HepG2 (cell line): ENCODE data around the gene VGLL4. TPM values are rescaled to one million over a fixed set of nuclear protein-coding genes. Genes with fewer than 3 reads are reported as not detected.

Experiments
- ATAC-seq: fragments of 200-7000 bp; cut with Tn5 transposase; 3 replicates; pipeline ENCODE4 v1.9.1; 2020; ENCODE audit warnings: mild to moderate bottlenecking, moderate library complexity
- BruUV-seq: library from RNA; stranded (reverse); fragments of 400-500 nt; replicated peaks from 2 replicates; lab custom pipeline; 2021; lab: Mats Ljungman, UMichigan
- CTCF ChIA-PET: fragments of 300-600 bp; formaldehyde crosslinking; extraction: SDS; loops from one replicate; lab custom pipeline; 2021; ENCODE audit warnings: low total read pairs, inconsistent platforms, low intra/inter-chr PET ratio; lab: Yijun Ruan, JAX
- POLR2A ChIA-PET: fragments of 350-600 bp; sonication (Branson Sonifier 250); formaldehyde crosslinking; loops from one replicate; lab custom pipeline; 2020; ENCODE audit warnings: antibody characterized with exemption, inconsistent platforms; lab: Yijun Ruan, JAX
- DNase-seq: peaks from one replicate; pipeline ENCODE4 v3.0.0-alpha.2; 2015; ENCODE audit warnings: low spot score
- FAIRE-seq: peaks from 3 replicates; lab custom pipeline; 2011; peaks lifted over from hg19 to GRCh38; lab: Jason Lieb, UNC
- H2AFZ ChIP-seq: one replicate; pipeline ENCODE4 v1.6.1; 2011; ENCODE audit warnings: low read length, inconsistent platforms
- H3K27ac ChIP-seq: fragments of 300-600 bp; 3 replicates; pipeline ENCODE4 v1.8.0; 2011; ENCODE audit warnings: mixed run types, mild to moderate bottlenecking, mixed read lengths, low read length, inconsistent platforms; ENCODE audit not compliant: insufficient read depth; ENCODE audit errors: extremely low read length
- H3K27me3 ChIP-seq, 2 experiments: fragments of 200-600 bp in 1 of 2; 2 replicates in 1 of 2; 3 replicates in 1 of 2; pipeline versions ENCODE4 v1.6.0 to v1.8.0; 2011; ENCODE audit warnings: low read length in 2 of 2, mild to moderate bottlenecking in 2 of 2, moderate library complexity in 2 of 2, inconsistent platforms in 1 of 2; ENCODE audit not compliant: insufficient read depth in 2 of 2, control insufficient read depth in 1 of 2
- H3K36me3 ChIP-seq, 2 experiments: fragments of 200-600 bp in 1 of 2; replicated peaks in 1 of 2; 2 replicates in 1 of 2; 3 replicates in 1 of 2; pipeline versions ENCODE4 v1.5.1 to v1.8.0; 2011; ENCODE audit warnings: low read length in 2 of 2, inconsistent platforms in 1 of 2; ENCODE audit not compliant: insufficient read depth in 2 of 2, control insufficient read depth in 1 of 2
- H3K4me1 ChIP-seq: 2 replicates; pipeline ENCODE4 v1.5.1; 2012; ENCODE audit warnings: low read length, inconsistent platforms; ENCODE audit not compliant: insufficient read depth
- H3K4me2 ChIP-seq: 2 replicates; pipeline ENCODE4 v1.6.0; 2011; ENCODE audit warnings: low read depth, low read length, inconsistent platforms
- H3K4me3 ChIP-seq, 3 experiments: fragments of 200-600 bp in 1 of 3; sonication (generic), shearing (Covaris generic) in 1 of 3; replicated peaks in 1 of 3; 2 replicates each; pipeline ENCODE4 v1.5.1; 2011 to 2016; ENCODE audit warnings: low read length in 3 of 3, inconsistent platforms in 2 of 3, low read depth in 2 of 3, mild to moderate bottlenecking in 2 of 3, control low read depth in 1 of 3, mixed read lengths in 1 of 3; ENCODE audit not compliant: insufficient read depth in 1 of 3
- H3K79me2 ChIP-seq: one replicate; pipeline ENCODE4 v1.6.1; 2011; ENCODE audit warnings: low read length, inconsistent platforms; ENCODE audit not compliant: insufficient read depth
- H3K9ac ChIP-seq: 2 replicates; pipeline ENCODE4 v1.6.0; 2011; ENCODE audit warnings: mild to moderate bottlenecking, low read depth, low read length, inconsistent platforms; ENCODE audit not compliant: insufficient read depth
- H3K9me3 ChIP-seq: 2 replicates; pipeline ENCODE4 v1.5.1; 2012; ENCODE audit warnings: mild to moderate bottlenecking, low read length
- H4K20me1 ChIP-seq: 2 replicates; pipeline ENCODE4 v1.6.0; 2011; ENCODE audit warnings: inconsistent platforms, mild to moderate bottlenecking, low read length, moderate library complexity; ENCODE audit not compliant: insufficient read depth
- ATRX ChIP-seq: sonication (generic); formaldehyde crosslinking; IDR thresholded peaks from 2 replicates; pipeline ENCODE4 v1.4.0; 2020; ENCODE audit warnings: missing genetic modification reagents, borderline replicate concordance
- DPF2 ChIP-seq: sonication (generic); formaldehyde crosslinking; IDR thresholded peaks from 2 replicates; pipeline ENCODE4 v1.4.0; 2020; ENCODE audit warnings: mild to moderate bottlenecking, low read depth, missing genetic modification reagents, borderline replicate concordance
- GLI4 ChIP-seq: sonication (generic); formaldehyde crosslinking; IDR thresholded peaks from 2 replicates; pipeline ENCODE4 v1.5.1; 2020; ENCODE audit warnings: missing genetic modification reagents, mild to moderate bottlenecking, moderate library complexity, borderline replicate concordance
- HOXA9 ChIP-seq: sonication (generic); formaldehyde crosslinking; IDR thresholded peaks from 2 replicates; pipeline ENCODE4 v1.8.1; 2022; ENCODE audit warnings: missing genetic modification reagents, mild to moderate bottlenecking, moderate library complexity, borderline replicate concordance
- KAT2B ChIP-seq: fragments of 150-350 bp; IDR thresholded peaks from 2 replicates; pipeline ENCODE4 v1.6.1; 2014; ENCODE audit warnings: low read depth, low read length, borderline replicate concordance
- KDM4B ChIP-seq: sonication (generic); formaldehyde crosslinking; IDR thresholded peaks from 2 replicates; pipeline ENCODE4 v1.4.0; 2020; ENCODE audit warnings: missing genetic modification reagents
- MAFK ChIP-seq, 2 experiments: IDR thresholded peaks in 1 of 2; conservative IDR thresholded peaks in 1 of 2; 2 replicates each; pipeline ENCODE4 v1.6.1; 2011; ENCODE audit warnings: improper control_type of control experiment in 2 of 2, low read length in 2 of 2
- PCBP1 ChIP-seq: fragments of 200-400 bp; formaldehyde crosslinking; IDR thresholded peaks from 2 replicates; pipeline ENCODE4 v1.6.1; 2017; ENCODE audit warnings: mild to moderate bottlenecking, low read depth, low read length, borderline replicate concordance
- TAF15 ChIP-seq: fragments of 200-400 bp; formaldehyde crosslinking; IDR thresholded peaks from one replicate; pipeline ENCODE4 v1.6.1; 2018; ENCODE audit warnings: mild to moderate bottlenecking, low read depth, low read length; ENCODE audit not compliant: poor library complexity, severe bottlenecking
- TFE3 ChIP-seq: IDR thresholded peaks from 2 replicates; pipeline ENCODE4 v1.6.1; 2016
- ZNF12 ChIP-seq: sonication (generic); formaldehyde crosslinking; IDR thresholded peaks from 2 replicates; pipeline ENCODE4 v1.5.0; 2020; ENCODE audit warnings: missing genetic modification reagents
- ZNF414 ChIP-seq: sonication (generic); formaldehyde crosslinking; IDR thresholded peaks from 2 replicates; pipeline ENCODE4 v1.5.0; 2020; ENCODE audit warnings: missing genetic modification reagents
- ZNF550 ChIP-seq: sonication (generic); formaldehyde crosslinking; IDR thresholded peaks from 2 replicates; pipeline ENCODE4 v1.4.0; 2020; ENCODE audit warnings: mild to moderate bottlenecking, missing genetic modification reagents, borderline replicate concordance
- ZNF678 ChIP-seq: sonication (generic); formaldehyde crosslinking; IDR thresholded peaks from 2 replicates; pipeline ENCODE4 v1.4.0; 2020; ENCODE audit warnings: mild to moderate bottlenecking, missing genetic modification reagents
- ZNF737 ChIP-seq: sonication (generic); formaldehyde crosslinking; IDR thresholded peaks from 2 replicates; pipeline ENCODE4 v1.5.0; 2020; ENCODE audit warnings: missing genetic modification reagents, mild to moderate bottlenecking, borderline replicate concordance
- WGBS: methylation state at CpG from one replicate; pipeline ENCODE4 v1.1.6; 2017; ENCODE audit warnings: low lambda C conversion rate; 5-methylcytosine and 5-hydroxymethylcytosine counted together
- in situ Hi-C: cut with HindIII; loops from 2 replicates; pipeline ENCODE4 v1.10.0; 2017; ENCODE audit warnings: low pct_unique_long_range_greater_than_20kb; ENCODE audit not compliant: extremely low pct_ligation_motif_present
- intact Hi-C: fragments of 100-400 bp; cut with micrococcal nuclease; formaldehyde crosslinking; loops from one replicate; pipeline ENCODE4 v1.10.0; 2022; ENCODE audit not compliant: unreplicated experiment
- polyA plus RNA-seq, 8 experiments: library from polyadenylated mRNA; depleted of rRNA in 3 of 8; stranded (reverse) in 7 of 8; unstranded in 1 of 8; fragments of >200 nt; fragmentation: Illumina TruSeq in 4 of 8; extraction: Trizol in 4 of 8; gene quantifications; 2 replicates each; pipeline versions ENCODE4 v1.2.1 to v1.2.3, GENCODE V29; 2011 to 2016; ENCODE audit warnings: low read depth in 4 of 8, missing spikeins in 1 of 8, mixed read lengths in 1 of 8; ENCODE audit not compliant: insufficient read depth in 1 of 8
- total RNA-seq, 5 experiments: library from RNA; depleted of rRNA; stranded (reverse); fragments of >200 nt; fragmentation: Illumina TruSeq; extraction: Trizol; gene quantifications; 2 replicates each; pipeline ENCODE4 v1.2.3, GENCODE V29; 2016; ENCODE audit warnings: low read depth in 1 of 5
- TF ChIP-seq, protein P1 (sequence below): IDR thresholded peaks from 2 replicates; pipeline ENCODE4 v1.6.1; 2018; ENCODE audit warnings: missing genetic modification reagents
- TF ChIP-seq, protein P2 (sequence below): sonication (generic); formaldehyde crosslinking; IDR thresholded peaks from 2 replicates; pipeline ENCODE4 v1.8.0; 2022; ENCODE audit warnings: mild to moderate bottlenecking, missing genetic modification reagents, moderate library complexity
- TF ChIP-seq, protein P3 (sequence below), 2 experiments: sonication (generic) in 1 of 2; formaldehyde crosslinking in 1 of 2; IDR thresholded peaks; 2 replicates each; pipeline versions ENCODE4 v1.4.0 to v1.6.1; 2018 to 2020; ENCODE audit warnings: missing genetic modification reagents in 2 of 2, borderline replicate concordance in 1 of 2, low read depth in 1 of 2, mild to moderate bottlenecking in 1 of 2, missing biosample characterization in 1 of 2
- TF ChIP-seq, protein P4 (sequence below): IDR thresholded peaks from 2 replicates; pipeline ENCODE4 v1.6.1; 2016; ENCODE audit warnings: low read depth, borderline replicate concordance

Gene VGLL4
- total and polyA plus RNA-seq, 2 of the 13 experiments (the other 11 are each of a cell fraction or from before 2014, with no cell fraction given): 23.2 to 39.0 TPM

DNA sequence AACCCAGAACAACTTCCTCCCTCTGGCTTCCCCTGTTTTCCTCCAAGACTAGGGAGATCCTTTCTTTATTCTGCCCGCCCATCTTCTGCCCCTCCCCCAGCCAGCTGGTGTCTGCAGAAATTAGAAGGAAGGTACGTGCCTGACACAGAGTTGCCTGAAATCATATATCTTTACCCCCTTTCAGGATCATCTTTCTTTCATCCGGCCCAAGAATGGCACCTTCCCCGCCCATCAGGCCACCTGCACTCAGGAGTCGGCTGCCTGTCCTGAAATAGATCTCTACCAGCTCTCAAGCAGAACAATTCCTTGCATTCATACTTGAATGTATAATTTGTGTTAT, 133.7 kb downstream of the VGLL4 start:
- H3K79me2 ChIP-seq: no peaks in the 10 kb centered on the region
- H3K4me2 ChIP-seq: no peak overlapping the region
- no peak overlapping the region for H3K27ac ChIP-seq
- no peak overlapping the region for H3K9ac ChIP-seq
- ATAC-seq (no peak), DNase-seq (no peak), FAIRE-seq (no peak)
- H3K4me1 ChIP-seq: peaks cover 36% of the 10 kb centered on the region
- H4K20me1 ChIP-seq: no peaks in the 10 kb centered on the region
- no peak overlapping the region for H2AFZ ChIP-seq
- ChIA-PET POLR2A (no interaction called here), CTCF (no interaction called here)
- no TSS peak for BruUV-seq
- WGBS: 98% methylated on average over 5 of the region's 5 CpGs
- in situ Hi-C loops: no loop called here
- no peak overlapping the region for H3K4me3 ChIP-seq
- H3K36me3 ChIP-seq: no peaks in the 10 kb centered on the region
- intact Hi-C loops: no loop called here
- H3K9me3 ChIP-seq: no peaks in the 10 kb centered on the region
- no peaks in the 10 kb centered on the region for H3K27me3 ChIP-seq
- no peak for TF ChIP-seq ATRX (CRISPR knock-in tag)
- TF ChIP-seq ZNF678 (CRISPR knock-in tag): no peak
- TF ChIP-seq, protein P1, sequence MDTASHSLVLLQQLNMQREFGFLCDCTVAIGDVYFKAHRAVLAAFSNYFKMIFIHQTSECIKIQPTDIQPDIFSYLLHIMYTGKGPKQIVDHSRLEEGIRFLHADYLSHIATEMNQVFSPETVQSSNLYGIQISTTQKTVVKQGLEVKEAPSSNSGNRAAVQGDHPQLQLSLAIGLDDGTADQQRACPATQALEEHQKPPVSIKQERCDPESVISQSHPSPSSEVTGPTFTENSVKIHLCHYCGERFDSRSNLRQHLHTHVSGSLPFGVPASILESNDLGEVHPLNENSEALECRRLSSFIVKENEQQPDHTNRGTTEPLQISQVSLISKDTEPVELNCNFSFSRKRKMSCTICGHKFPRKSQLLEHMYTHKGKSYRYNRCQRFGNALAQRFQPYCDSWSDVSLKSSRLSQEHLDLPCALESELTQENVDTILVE: no peak
- TF ChIP-seq KDM4B (CRISPR knock-in tag): no peak
- no peak for TF ChIP-seq PCBP1
- no peak for TF ChIP-seq GLI4
- TF ChIP-seq ZNF414 (CRISPR knock-in tag): no peak
- TF ChIP-seq, protein P2, sequence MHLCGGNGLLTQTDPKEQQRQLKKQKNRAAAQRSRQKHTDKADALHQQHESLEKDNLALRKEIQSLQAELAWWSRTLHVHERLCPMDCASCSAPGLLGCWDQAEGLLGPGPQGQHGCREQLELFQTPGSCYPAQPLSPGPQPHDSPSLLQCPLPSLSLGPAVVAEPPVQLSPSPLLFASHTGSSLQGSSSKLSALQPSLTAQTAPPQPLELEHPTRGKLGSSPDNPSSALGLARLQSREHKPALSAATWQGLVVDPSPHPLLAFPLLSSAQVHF (CRISPR knock-in tag): no peak
- TF ChIP-seq, protein P3, sequence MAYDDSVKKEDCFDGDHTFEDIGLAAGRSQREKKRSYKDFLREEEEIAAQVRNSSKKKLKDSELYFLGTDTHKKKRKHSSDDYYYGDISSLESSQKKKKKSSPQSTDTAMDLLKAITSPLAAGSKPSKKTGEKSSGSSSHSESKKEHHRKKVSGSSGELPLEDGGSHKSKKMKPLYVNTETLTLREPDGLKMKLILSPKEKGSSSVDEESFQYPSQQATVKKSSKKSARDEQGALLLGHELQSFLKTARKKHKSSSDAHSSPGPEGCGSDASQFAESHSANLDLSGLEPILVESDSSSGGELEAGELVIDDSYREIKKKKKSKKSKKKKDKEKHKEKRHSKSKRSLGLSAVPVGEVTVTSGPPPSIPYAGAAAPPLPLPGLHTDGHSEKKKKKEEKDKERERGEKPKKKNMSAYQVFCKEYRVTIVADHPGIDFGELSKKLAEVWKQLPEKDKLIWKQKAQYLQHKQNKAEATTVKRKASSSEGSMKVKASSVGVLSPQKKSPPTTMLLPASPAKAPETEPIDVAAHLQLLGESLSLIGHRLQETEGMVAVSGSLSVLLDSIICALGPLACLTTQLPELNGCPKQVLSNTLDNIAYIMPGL (CRISPR knock-in tag; IDR thresholded peaks at IDR 0.05; ENCODE audit: borderline replicate concordance in 1 of 2, low read depth in 1 of 2): no peak
- TF ChIP-seq DPF2 (CRISPR knock-in tag): no peak
- TF ChIP-seq KAT2B: no peak
- TF ChIP-seq ZNF737: no peak
- no peak for TF ChIP-seq TAF15
- TF ChIP-seq ZNF12 (CRISPR knock-in tag): no peak
- TF ChIP-seq MAFK (conservative IDR thresholded peaks at IDR 0.05 in 1 of 2, IDR thresholded peaks at IDR 0.05 in 1 of 2; ENCODE audit: low read length in 2 of 2): no peak
- no peak for TF ChIP-seq HOXA9
- TF ChIP-seq ZNF550 (CRISPR knock-in tag): no peak
- TF ChIP-seq, protein P4, sequence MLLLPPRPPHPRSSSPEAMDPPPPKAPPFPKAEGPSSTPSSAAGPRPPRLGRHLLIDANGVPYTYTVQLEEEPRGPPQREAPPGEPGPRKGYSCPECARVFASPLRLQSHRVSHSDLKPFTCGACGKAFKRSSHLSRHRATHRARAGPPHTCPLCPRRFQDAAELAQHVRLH (CRISPR knock-in tag): no peak
- TF ChIP-seq TFE3 (CRISPR knock-in tag): no peak
